Activated CD8-positive, alpha-beta memory T cell treated with anti-CD3 and anti-CD28 coated beads for 48 hours (primary cell): ENCODE results near the gene TTLL11.
A peak's percentile ranks its signal among the peaks of the same experiment; 100 is the strongest.
"Not testable (repeated sequence)": the region's sequence is repeated elsewhere in the genome, so short reads cannot be mapped to it uniquely, and the experiment has no call there.

Source experiments
- DNase-seq, 3 experiments: peaks; one replicate each; pipeline ENCODE4 v3.0.0-alpha.2; 2020; ENCODE audit warnings: low read depth in 2 of 3, low spot score in 2 of 3

The TTLL11 gene

GRCh38 chr9:122125509-122126330, 32.6 kb upstream of the TTLL11 start:
- DNase-seq, result no peak

- DNase-seq, result peak; percentile 45 to 61 (median 58)
Measured at GRCh38 chr9:122125158-122125508, 32.0 kb upstream of the TTLL11 start.

GRCh38 chr9:122124528-122124927, 31.4 kb upstream of the TTLL11 start:
- no peak for DNase-seq

GRCh38 chr9:122124048-122124447, 30.9 kb upstream of the TTLL11 start:
- DNase-seq, result no peak

GRCh38 chr9:122122903-122123632, 30.0 kb upstream of the TTLL11 start:
- peak; percentile 30 to 80 (median 64) for DNase-seq

- no peak for DNase-seq
Measured at GRCh38 chr9:122122468-122122867, 29.4 kb upstream of the TTLL11 start.

- DNase-seq, result no peak
Measured at GRCh38 chr9:122121931-122122330, 28.8 kb upstream of the TTLL11 start.

GRCh38 chr9:122121391-122121790, 28.3 kb upstream of the TTLL11 start:
- no peak for DNase-seq

GRCh38 chr9:122120316-122121071, 27.4 kb upstream of the TTLL11 start:
- DNase-seq, result no peak

- DNase-seq, result no peak
Measured at GRCh38 chr9:122119721-122120120, 26.6 kb upstream of the TTLL11 start.

GRCh38 chr9:122119166-122119521, 26.0 kb upstream of the TTLL11 start:
- no peak for DNase-seq

- no peak for DNase-seq
Measured at GRCh38 chr9:122118343-122119165, 25.4 kb upstream of the TTLL11 start.

GRCh38 chr9:122117241-122117640, 24.1 kb upstream of the TTLL11 start:
- not testable (repeated sequence) for DNase-seq

GRCh38 chr9:122116448-122117173, 23.5 kb upstream of the TTLL11 start:
- no peak for DNase-seq

- no peak for DNase-seq
Measured at GRCh38 chr9:122116040-122116439, 22.9 kb upstream of the TTLL11 start.

- no peak for DNase-seq
Measured at GRCh38 chr9:122115176-122116035, 22.3 kb upstream of the TTLL11 start.

GRCh38 chr9:122113574-122113973, 20.5 kb upstream of the TTLL11 start:
- DNase-seq, result no peak

- no peak for DNase-seq
Measured at GRCh38 chr9:122112238-122112637, 19.1 kb upstream of the TTLL11 start.

- no peak for DNase-seq
Measured at GRCh38 chr9:122111413-122112085, 18.4 kb upstream of the TTLL11 start.
